ENCODE data around the gene MAP7.

DNA sequence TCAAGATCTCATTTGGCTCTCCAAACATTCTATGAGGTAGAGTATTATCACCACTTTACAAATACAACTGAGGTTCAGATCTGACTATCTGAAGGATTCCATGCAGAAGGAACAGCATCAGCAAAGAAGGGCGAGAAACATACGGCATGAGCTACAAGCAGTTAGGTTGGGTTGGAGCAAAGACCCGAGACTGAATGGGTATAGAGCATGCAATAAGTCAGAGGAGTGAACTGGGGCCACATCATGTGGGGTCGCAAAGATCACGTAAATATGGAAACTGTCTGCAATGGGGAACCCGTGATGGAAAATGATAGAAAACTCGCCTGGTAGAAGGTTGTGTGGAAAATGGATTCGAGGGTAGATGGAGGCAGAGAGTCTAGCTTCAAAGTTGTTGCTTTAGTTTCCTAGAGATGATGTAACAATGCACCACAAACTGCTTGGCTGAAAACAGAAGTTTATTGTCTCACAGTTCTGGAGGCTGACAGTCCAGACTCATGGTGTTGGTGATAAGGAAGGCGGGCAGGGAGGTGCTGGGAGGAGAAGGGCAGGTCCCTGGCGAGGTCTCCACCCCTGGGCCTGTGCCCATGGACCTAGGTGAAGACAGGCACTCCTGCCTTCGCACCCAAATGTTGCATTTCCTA lies 216.3 kb downstream of the MAP7 start:
- TF ChIP-seq GATA2 (IDR thresholded peaks at IDR 0.05; ENCODE audit: low read depth, low read length), result no peak
- TF ChIP-seq GATA3 (IDR thresholded peaks at IDR 0.05; ENCODE audit: low read depth, low read length), result no peak
